Measurements from ENCODE around the gene ARL3. TPM values are rescaled to one million over a fixed set of nuclear protein-coding genes. Genes with fewer than 3 reads are reported as not detected.

The ARL3 gene
- total and polyA plus RNA-seq, 2 donors (not counting 1 experiment from before 2014, with no cell fraction given): 10.6 to 22.9 TPM

DNA sequence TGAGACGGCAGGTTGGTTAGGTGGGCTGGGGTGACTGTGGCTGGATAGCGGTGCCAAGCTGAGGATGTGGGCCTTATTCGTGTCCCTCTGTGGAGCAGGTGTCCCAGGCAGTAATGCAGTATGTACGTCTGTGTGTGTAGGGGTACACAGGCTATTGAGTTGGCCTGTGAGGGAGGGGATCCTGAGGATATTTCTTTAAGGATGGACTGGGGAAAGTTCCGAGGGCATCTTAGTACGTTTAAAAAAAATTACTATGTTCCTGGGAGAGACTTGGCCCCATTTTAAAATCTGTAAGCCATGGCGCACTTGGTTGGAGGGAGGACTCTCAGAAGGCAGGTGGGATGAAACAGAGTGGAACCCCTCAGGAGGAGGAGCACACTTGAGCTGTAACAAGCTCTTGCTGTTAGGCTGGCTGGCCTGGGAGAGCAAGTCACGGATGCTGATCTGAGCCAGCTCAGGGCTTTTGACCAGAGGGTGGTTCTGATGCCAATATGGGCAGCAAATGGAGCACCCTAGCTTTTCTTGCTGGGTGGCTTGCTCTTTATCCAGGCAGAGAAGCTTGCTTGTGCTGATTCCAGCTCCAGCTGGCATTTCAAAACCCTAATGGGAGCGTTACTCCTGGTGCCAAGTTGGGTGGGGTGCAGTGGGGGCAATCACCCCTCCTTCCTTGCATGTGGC is 30.3 kb upstream of the ARL3 start:
- Histone ChIP-seq H3K4me1 (ENCODE audit: control insufficient read depth, extremely low read depth, insufficient read depth, low read length) (no peaks in the 10 kb centered on the region), H2AFZ (ENCODE audit: low read length) (no peak overlapping the region), H3K4me3 (replicated peaks in 1 of 4; ENCODE audit: control extremely low read depth in 1 of 4, insufficient read depth in 1 of 4, low read depth in 3 of 4, low read length in 4 of 4) (peak overlapping the region; percentile 43 to 97 (median 72)), H3K27me3 (ENCODE audit: control insufficient read depth, insufficient read depth, low read length) (no peaks in the 10 kb centered on the region), H3K4me2 (ENCODE audit: extremely low read depth, insufficient read depth, low read length) (peak overlapping the region; percentile 80), H4K20me1 (ENCODE audit: control insufficient read depth, extremely low read depth, insufficient read depth, low read length) (no peaks in the 10 kb centered on the region), H3K36me3 (ENCODE audit: control insufficient read depth, insufficient read depth, low read length) (no peaks in the 10 kb centered on the region), H3K27ac (ENCODE audit: insufficient read depth, low read length) (peak overlapping the region; percentile 82), H3K9me3 (ENCODE audit: control insufficient read depth, insufficient read depth, low read depth, low read length) (no peaks in the 10 kb centered on the region), H3K79me2 (ENCODE audit: control insufficient read depth, insufficient read depth, low read length) (peaks cover 37% of the 10 kb centered on the region), H3K9ac (ENCODE audit: insufficient read depth, low read length) (peak overlapping the region; percentile 76)
- TF ChIP-seq, protein P1, sequence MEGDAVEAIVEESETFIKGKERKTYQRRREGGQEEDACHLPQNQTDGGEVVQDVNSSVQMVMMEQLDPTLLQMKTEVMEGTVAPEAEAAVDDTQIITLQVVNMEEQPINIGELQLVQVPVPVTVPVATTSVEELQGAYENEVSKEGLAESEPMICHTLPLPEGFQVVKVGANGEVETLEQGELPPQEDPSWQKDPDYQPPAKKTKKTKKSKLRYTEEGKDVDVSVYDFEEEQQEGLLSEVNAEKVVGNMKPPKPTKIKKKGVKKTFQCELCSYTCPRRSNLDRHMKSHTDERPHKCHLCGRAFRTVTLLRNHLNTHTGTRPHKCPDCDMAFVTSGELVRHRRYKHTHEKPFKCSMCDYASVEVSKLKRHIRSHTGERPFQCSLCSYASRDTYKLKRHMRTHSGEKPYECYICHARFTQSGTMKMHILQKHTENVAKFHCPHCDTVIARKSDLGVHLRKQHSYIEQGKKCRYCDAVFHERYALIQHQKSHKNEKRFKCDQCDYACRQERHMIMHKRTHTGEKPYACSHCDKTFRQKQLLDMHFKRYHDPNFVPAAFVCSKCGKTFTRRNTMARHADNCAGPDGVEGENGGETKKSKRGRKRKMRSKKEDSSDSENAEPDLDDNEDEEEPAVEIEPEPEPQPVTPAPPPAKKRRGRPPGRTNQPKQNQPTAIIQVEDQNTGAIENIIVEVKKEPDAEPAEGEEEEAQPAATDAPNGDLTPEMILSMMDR (conservative IDR thresholded peaks at IDR 0.05 in 1 of 2, IDR thresholded peaks at IDR 0.05 in 1 of 2; ENCODE audit: low read depth in 1 of 2, low read length in 2 of 2): no peak
- TF ChIP-seq EZH2 (IDR thresholded peaks at IDR 0.05; ENCODE audit: low read length, missing control alignments): no peak
- no peak for DNase-seq (ENCODE audit: low read depth in 2 of 2)

DNA sequence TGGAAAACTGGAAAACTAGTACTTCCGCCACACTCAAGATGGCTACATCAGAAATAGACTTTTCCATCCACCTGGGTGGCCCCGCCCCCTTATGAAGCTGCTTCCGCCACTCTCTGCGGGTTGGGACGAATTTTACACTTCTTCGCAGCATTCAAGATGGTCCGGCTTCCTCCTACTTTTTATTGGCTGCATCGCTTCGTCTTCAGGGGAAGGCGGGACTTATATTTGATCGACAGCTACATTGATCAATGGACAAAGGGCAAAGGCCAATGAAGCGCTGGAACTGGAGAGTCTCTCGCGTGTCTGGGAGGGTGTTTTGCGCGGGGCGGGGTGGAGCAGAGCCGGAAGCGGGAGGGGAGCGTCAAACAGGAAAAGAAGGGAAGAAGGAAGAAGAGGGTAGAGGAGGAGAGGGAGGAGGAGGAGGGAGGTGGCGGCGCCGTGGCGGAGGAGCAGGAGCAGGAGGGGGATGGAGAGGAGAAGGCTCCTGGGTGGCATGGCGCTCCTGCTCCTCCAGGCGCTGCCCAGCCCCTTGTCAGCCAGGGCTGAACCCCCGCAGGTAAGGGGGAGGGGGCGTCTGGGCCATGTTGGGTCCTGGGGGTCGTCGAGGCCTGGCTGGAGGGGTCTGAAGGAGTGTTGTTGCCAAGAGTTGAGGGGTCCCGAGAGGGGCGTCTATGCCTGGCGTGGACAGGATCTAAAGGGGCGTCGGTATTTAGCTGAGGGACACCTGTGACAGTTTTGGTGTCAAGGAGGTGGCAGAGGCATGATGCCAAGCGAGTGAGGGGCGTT is 29.6 kb upstream of the ARL3 start, which contains the start of gene WBP1L:
WBP1L (plus strand) TSS at position 361 of the 786 bp plus-strand sequence; CDS start at position 467, 106 bp downstream.
- peak within 1 kb of the TSS; percentile 82 for H3K27ac ChIP-seq (ENCODE audit: insufficient read depth, low read length)
- peak; percentile 99 to 100 for DNase-seq (ENCODE audit: low read depth in 2 of 2)

More for the DNA sequence above, 29.6 kb upstream of the ARL3 start, which contains the start of gene WBP1L:
- Histone ChIP-seq H3K4me1 (ENCODE audit: control insufficient read depth, extremely low read depth, insufficient read depth, low read length) (no peaks in the 10 kb centered on the region), H3K27me3 (ENCODE audit: control insufficient read depth, insufficient read depth, low read length) (no peaks in the 10 kb centered on the region), H3K4me3 (replicated peaks in 1 of 4; ENCODE audit: control extremely low read depth in 1 of 4, insufficient read depth in 1 of 4, low read depth in 3 of 4, low read length in 4 of 4) (peak within 1 kb of the TSS; percentile 43 to 97 (median 72)), H3K9ac (ENCODE audit: insufficient read depth, low read length) (peak within 1 kb of the TSS; percentile 76), H3K4me2 (ENCODE audit: extremely low read depth, insufficient read depth, low read length) (peak within 1 kb of the TSS; percentile 80), H4K20me1 (ENCODE audit: control insufficient read depth, extremely low read depth, insufficient read depth, low read length) (no peaks in the 10 kb centered on the region), H3K36me3 (ENCODE audit: control insufficient read depth, insufficient read depth, low read length) (no peaks in the 10 kb centered on the region), H3K9me3 (ENCODE audit: control insufficient read depth, insufficient read depth, low read depth, low read length) (no peaks in the 10 kb centered on the region), H3K79me2 (ENCODE audit: control insufficient read depth, insufficient read depth, low read length) (peaks cover 34% of the 10 kb centered on the region), H2AFZ (ENCODE audit: low read length) (peak within 1 kb of the TSS; percentile 97)
- TF ChIP-seq EZH2 (IDR thresholded peaks at IDR 0.05; ENCODE audit: low read length, missing control alignments): no peak
- TF ChIP-seq, protein P1 (conservative IDR thresholded peaks at IDR 0.05 in 1 of 2, IDR thresholded peaks at IDR 0.05 in 1 of 2; ENCODE audit: low read depth in 1 of 2, low read length in 2 of 2): no peak
